Erythroblast (primary cell): ENCODE measurements around the gene ARHGAP40.

ENCODE experiments used
- DNase-seq, 2 experiments: peaks; one replicate each; lab custom pipeline; 2025; lab: John Stamatoyannopoulos, UW
- GATA1 ChIP-seq: IDR thresholded peaks from 2 replicates; pipeline ENCODE4 v1.6.1; 2011; ENCODE audit warnings: low read depth, mild to moderate bottlenecking, control low read depth, low read length, moderate library complexity
- POLR2A ChIP-seq: IDR thresholded peaks from 2 replicates; pipeline ENCODE4 v1.6.1; 2011; ENCODE audit warnings: mild to moderate bottlenecking, low read length

Gene ARHGAP40

GRCh38 chr20:38620441-38620840, 18.8 kb downstream of the ARHGAP40 start:
- TF ChIP-seq GATA1 (no peak), POLR2A (no peak)
- no peak for DNase-seq

- DNase-seq, result no peak
- TF ChIP-seq POLR2A, result no peak
- TF ChIP-seq GATA1, result no peak
Measured at GRCh38 chr20:38623061-38623460, 21.5 kb downstream of the ARHGAP40 start.

- DNase-seq, result no peak
- TF ChIP-seq POLR2A (no peak), GATA1 (no peak)
Measured at GRCh38 chr20:38624084-38624483, 22.5 kb downstream of the ARHGAP40 start.

GRCh38 chr20:38625896-38626295, 24.3 kb downstream of the ARHGAP40 start:
- no peak for DNase-seq
- TF ChIP-seq POLR2A (no peak), GATA1 (no peak)

GRCh38 chr20:38626921-38627659, 25.5 kb downstream of the ARHGAP40 start:
- DNase-seq, result no peak
- TF ChIP-seq POLR2A, result no peak
- no peak for TF ChIP-seq GATA1

GRCh38 chr20:38628580-38629470, 27.2 kb downstream of the ARHGAP40 start:
- TF ChIP-seq GATA1 (no peak), POLR2A (no peak)
- DNase-seq, result no peak

- no peak for DNase-seq
- TF ChIP-seq POLR2A, result no peak
- TF ChIP-seq GATA1, result no peak
Measured at GRCh38 chr20:38629979-38630378, 28.4 kb downstream of the ARHGAP40 start.

- peak in 1 of 2 experiments; percentile 40 for DNase-seq
- TF ChIP-seq POLR2A, result no peak
- no peak for TF ChIP-seq GATA1
Measured at GRCh38 chr20:38630727-38631126, 29.1 kb downstream of the ARHGAP40 start.

GRCh38 chr20:38631155-38632022, 29.8 kb downstream of the ARHGAP40 start:
- TF ChIP-seq POLR2A, result no peak
- TF ChIP-seq GATA1, result no peak
- DNase-seq, result no peak

- peak; percentile 54 to 71 for DNase-seq
- no peak for TF ChIP-seq GATA1
- no peak for TF ChIP-seq POLR2A
Measured at GRCh38 chr20:38633577-38634093, 32.0 kb downstream of the ARHGAP40 start.

- peak in 1 of 2 experiments; percentile 9 for DNase-seq
- TF ChIP-seq GATA1, result no peak
- TF ChIP-seq POLR2A, result no peak
Measured at GRCh38 chr20:38635721-38636288, 34.2 kb downstream of the ARHGAP40 start.

GRCh38 chr20:38640521-38640920, 38.9 kb downstream of the ARHGAP40 start:
- DNase-seq, result no peak
- TF ChIP-seq POLR2A, result no peak

GRCh38 chr20:38642498-38642897, 40.9 kb downstream of the ARHGAP40 start:
- TF ChIP-seq POLR2A (no peak), GATA1 (no peak)
- no peak for DNase-seq
